Lower leg skin (tissue), 4 donors: ENCODE results near the gene TEX26. TPM values are rescaled to one million over a fixed set of nuclear protein-coding genes. Genes with fewer than 3 reads are reported as not detected.

Experiments
- DNase-seq, 2 donors: peaks; one replicate each; pipeline ENCODE4 v3.0.0-alpha.2; 2019; ENCODE audit warnings: low spot score in 2 of 2
- H3K4me3 ChIP-seq: fragments of 200-600 bp; sonication (generic); 2 replicates; pipeline ENCODE4 v1.5.1; 2017; ENCODE audit warnings: mild to moderate bottlenecking, low read depth; ENCODE audit not compliant: poor library complexity, severe bottlenecking
- CTCF ChIP-seq, 3 donors: fragments of 450-650 bp; IDR thresholded peaks; one replicate each; pipeline ENCODE4 v1.5.1; 2016; ENCODE audit warnings: antibody characterized with exemption in 3 of 3, mild to moderate bottlenecking in 3 of 3, moderate library complexity in 2 of 3
- POLR2A ChIP-seq, 2 donors: fragments of 450-650 bp; IDR thresholded peaks; one replicate each; pipeline ENCODE4 v1.6.1; 2016 to 2017; ENCODE audit warnings: antibody characterized with exemption in 2 of 2, mild to moderate bottlenecking in 1 of 2, moderate library complexity in 1 of 2
- WGBS, 2 donors: methylation state at CpG; one replicate each; pipeline ENCODE4 v1.1.5; 2018; 5-methylcytosine and 5-hydroxymethylcytosine counted together
- intact Hi-C: fragments of 100-400 bp; cut with DNase I; formaldehyde crosslinking; loops from one replicate; pipeline ENCODE4 v1.15.0; 2023; ENCODE audit warnings: low total_unique reads
- total RNA-seq, 4 donors: library from RNA; depleted of rRNA; stranded (reverse); fragments of >200 nt; gene quantifications; one replicate each; pipeline ENCODE4 v1.1.0, GENCODE V29; 2016

The TEX26 gene
- total RNA-seq, 4 donors from 2014 or later: not detected

- DNase-seq: no peak
- 67 to 71% methylated on average over 5 of the region's 5 CpGs for WGBS, 2 donors
- H3K4me3 ChIP-seq: no peak overlapping the region
- TF ChIP-seq POLR2A (IDR thresholded peaks at IDR 0.05): no peak
- TF ChIP-seq CTCF (IDR thresholded peaks at IDR 0.05): no peak
- intact Hi-C loops: no loop called here
Measured at GRCh38 chr13:30957258-30957943, 24.9 kb downstream of the TEX26 start.

GRCh38 chr13:30959678-30960077 lies 27.2 kb downstream of the TEX26 start:
- TF ChIP-seq POLR2A (IDR thresholded peaks at IDR 0.05): no peak
- TF ChIP-seq CTCF (IDR thresholded peaks at IDR 0.05): no peak

GRCh38 chr13:30963791-30964190 lies 31.3 kb downstream of the TEX26 start:
- DNase-seq: no peak
- no peak overlapping the region for H3K4me3 ChIP-seq
- 17 to 21% methylated on average over 5 of the region's 5 CpGs for WGBS, 2 donors
- TF ChIP-seq POLR2A (IDR thresholded peaks at IDR 0.05): no peak
- intact Hi-C loops: no loop called here

More at GRCh38 chr13:30959678-30960077, 27.2 kb downstream of the TEX26 start:
- WGBS, 2 donors: 76 to 78% methylated on average over 1 of the region's 1 CpG
- intact Hi-C loops: no loop called here
- no peak overlapping the region for H3K4me3 ChIP-seq
- DNase-seq: no peak

- intact Hi-C loops: no loop called here
Measured at GRCh38 chr13:30965380-30965779, 32.9 kb downstream of the TEX26 start.

GRCh38 chr13:30966101-30966500 lies 33.6 kb downstream of the TEX26 start:
- DNase-seq: no peak
- no peak overlapping the region for H3K4me3 ChIP-seq
- intact Hi-C loops: no loop called here
- WGBS, 2 donors: 84 to 90% methylated on average over 3 of the region's 3 CpGs
- no peak for TF ChIP-seq POLR2A (IDR thresholded peaks at IDR 0.05)
- no peak for TF ChIP-seq CTCF (IDR thresholded peaks at IDR 0.05)

More at GRCh38 chr13:30965380-30965779, 32.9 kb downstream of the TEX26 start:
- WGBS, 2 donors: 90 to 97% methylated on average over 1 of the region's 1 CpG
- TF ChIP-seq POLR2A (IDR thresholded peaks at IDR 0.05) (no peak), CTCF (IDR thresholded peaks at IDR 0.05) (no peak)
- DNase-seq: no peak
- H3K4me3 ChIP-seq: no peak overlapping the region

GRCh38 chr13:30968846-30969245 lies 36.4 kb downstream of the TEX26 start:
- no peak overlapping the region for H3K4me3 ChIP-seq
- intact Hi-C loops: no loop called here
- TF ChIP-seq POLR2A (IDR thresholded peaks at IDR 0.05): no peak
- TF ChIP-seq CTCF (IDR thresholded peaks at IDR 0.05): no peak
- 85 to 87% methylated on average over 2 of the region's 2 CpGs for WGBS, 2 donors
- no peak for DNase-seq
